Measurements from ENCODE around the gene PRELID2.

- TF ChIP-seq CTCF (IDR thresholded peaks at IDR 0.05; ENCODE audit: extremely low read depth in 1 of 2, insufficient read depth in 1 of 2, low read depth in 1 of 2, low read length in 2 of 2) (no peak), POLR2AphosphoS5 (IDR thresholded peaks at IDR 0.05; ENCODE audit: insufficient read depth, low read depth, low read length) (no peak), EZH2 (IDR thresholded peaks at IDR 0.05; ENCODE audit: borderline replicate concordance, low read depth, low read length, severe bottlenecking) (no peak), POLR2A (IDR thresholded peaks at IDR 0.05; ENCODE audit: low read depth, low read length) (no peak), MAX (IDR thresholded peaks at IDR 0.05; ENCODE audit: insufficient read depth, insufficient read length) (no peak), MYC (IDR thresholded peaks at IDR 0.05; ENCODE audit: low read depth, low read length) (no peak), GATA2 (IDR thresholded peaks at IDR 0.05; ENCODE audit: insufficient read depth, insufficient read length, low read depth, low read length) (no peak), JUN (IDR thresholded peaks at IDR 0.05; ENCODE audit: borderline replicate concordance, insufficient read depth, insufficient read length, low read depth) (no peak), FOS (IDR thresholded peaks at IDR 0.05; ENCODE audit: borderline replicate concordance, insufficient read depth, low read length) (no peak)
Measured at GRCh38 chr5:145856285-145856818, 21.2 kb upstream of the PRELID2 start.
